Measurements from ENCODE around the gene GPANK1. TPM values are rescaled to one million over a fixed set of nuclear protein-coding genes. Genes with fewer than 3 reads are reported as not detected.

Gene GPANK1
- total and polyA plus RNA-seq, 2 of the 13 experiments (the other 11 are each of a cell fraction or from before 2014, with no cell fraction given), result 15.4 to 22.8 TPM

GRCh38 chr6:31620586-31621319 lies 44.0 kb downstream of the GPANK1 start, which contains the start of gene PRRC2A (continued):
- TF ChIP-seq TOPORS (CRISPR knock-in tag; IDR thresholded peaks at IDR 0.05) (peak; percentile 62), MAF1 (CRISPR knock-in tag; IDR thresholded peaks at IDR 0.05; ENCODE audit: borderline replicate concordance) (peak; percentile 64; the same call in 1 of the 2 replicates), ZNF138 (CRISPR knock-in tag; IDR thresholded peaks at IDR 0.05; ENCODE audit: low read depth) (0 out of 2 replicates have a peak, but pooled peaks have one; percentile 21), CBX5 (CRISPR knock-in tag; IDR thresholded peaks at IDR 0.05; ENCODE audit: borderline replicate concordance) (peak; percentile 42; the same call in 1 of the 2 replicates), BCL3 (CRISPR knock-in tag; IDR thresholded peaks at IDR 0.05) (peak; percentile 53; the same call in 1 of the 2 replicates), ZNF142 (CRISPR knock-in tag; IDR thresholded peaks at IDR 0.05) (no peak), ZSCAN29 (CRISPR knock-in tag; conservative IDR thresholded peaks at IDR 0.05) (no peak), HNRNPLL (IDR thresholded peaks at IDR 0.05; ENCODE audit: low read depth, low read length, poor library complexity, severe bottlenecking) (no peak), ZNF605 (CRISPR knock-in tag; IDR thresholded peaks at IDR 0.05) (peak; percentile 27; the same call in 1 of the 2 replicates), PCBP1 (IDR thresholded peaks at IDR 0.05; ENCODE audit: borderline replicate concordance, low read depth, low read length) (0 out of 2 replicates have a peak, but pooled peaks have one; percentile 53), ZSCAN9 (CRISPR knock-in tag; IDR thresholded peaks at IDR 0.05; ENCODE audit: borderline replicate concordance) (0 out of 2 replicates have a peak, but pooled peaks have one; percentile 35), ZNF30 (CRISPR knock-in tag; IDR thresholded peaks at IDR 0.05) (0 out of 2 replicates have a peak, but pooled peaks have one; percentile 69)
- TF ChIP-seq, protein P1, sequence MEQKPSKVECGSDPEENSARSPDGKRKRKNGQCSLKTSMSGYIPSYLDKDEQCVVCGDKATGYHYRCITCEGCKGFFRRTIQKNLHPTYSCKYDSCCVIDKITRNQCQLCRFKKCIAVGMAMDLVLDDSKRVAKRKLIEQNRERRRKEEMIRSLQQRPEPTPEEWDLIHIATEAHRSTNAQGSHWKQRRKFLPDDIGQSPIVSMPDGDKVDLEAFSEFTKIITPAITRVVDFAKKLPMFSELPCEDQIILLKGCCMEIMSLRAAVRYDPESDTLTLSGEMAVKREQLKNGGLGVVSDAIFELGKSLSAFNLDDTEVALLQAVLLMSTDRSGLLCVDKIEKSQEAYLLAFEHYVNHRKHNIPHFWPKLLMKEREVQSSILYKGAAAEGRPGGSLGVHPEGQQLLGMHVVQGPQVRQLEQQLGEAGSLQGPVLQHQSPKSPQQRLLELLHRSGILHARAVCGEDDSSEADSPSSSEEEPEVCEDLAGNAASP (CRISPR knock-in tag; IDR thresholded peaks at IDR 0.05; ENCODE audit: borderline replicate concordance), result no peak; the same call in 1 of the 2 replicates
- TF ChIP-seq, protein P2, sequence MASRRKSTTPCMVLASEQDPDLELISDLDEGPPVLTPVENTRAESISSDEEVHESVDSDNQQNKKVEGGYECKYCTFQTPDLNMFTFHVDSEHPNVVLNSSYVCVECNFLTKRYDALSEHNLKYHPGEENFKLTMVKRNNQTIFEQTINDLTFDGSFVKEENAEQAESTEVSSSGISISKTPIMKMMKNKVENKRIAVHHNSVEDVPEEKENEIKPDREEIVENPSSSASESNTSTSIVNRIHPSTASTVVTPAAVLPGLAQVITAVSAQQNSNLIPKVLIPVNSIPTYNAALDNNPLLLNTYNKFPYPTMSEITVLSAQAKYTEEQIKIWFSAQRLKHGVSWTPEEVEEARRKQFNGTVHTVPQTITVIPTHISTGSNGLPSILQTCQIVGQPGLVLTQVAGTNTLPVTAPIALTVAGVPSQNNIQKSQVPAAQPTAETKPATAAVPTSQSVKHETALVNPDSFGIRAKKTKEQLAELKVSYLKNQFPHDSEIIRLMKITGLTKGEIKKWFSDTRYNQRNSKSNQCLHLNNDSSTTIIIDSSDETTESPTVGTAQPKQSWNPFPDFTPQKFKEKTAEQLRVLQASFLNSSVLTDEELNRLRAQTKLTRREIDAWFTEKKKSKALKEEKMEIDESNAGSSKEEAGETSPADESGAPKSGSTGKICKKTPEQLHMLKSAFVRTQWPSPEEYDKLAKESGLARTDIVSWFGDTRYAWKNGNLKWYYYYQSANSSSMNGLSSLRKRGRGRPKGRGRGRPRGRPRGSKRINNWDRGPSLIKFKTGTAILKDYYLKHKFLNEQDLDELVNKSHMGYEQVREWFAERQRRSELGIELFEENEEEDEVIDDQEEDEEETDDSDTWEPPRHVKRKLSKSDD (CRISPR knock-in tag; IDR thresholded peaks at IDR 0.05; ENCODE audit: low read depth), result peak; percentile 94
- TF ChIP-seq, protein P3, sequence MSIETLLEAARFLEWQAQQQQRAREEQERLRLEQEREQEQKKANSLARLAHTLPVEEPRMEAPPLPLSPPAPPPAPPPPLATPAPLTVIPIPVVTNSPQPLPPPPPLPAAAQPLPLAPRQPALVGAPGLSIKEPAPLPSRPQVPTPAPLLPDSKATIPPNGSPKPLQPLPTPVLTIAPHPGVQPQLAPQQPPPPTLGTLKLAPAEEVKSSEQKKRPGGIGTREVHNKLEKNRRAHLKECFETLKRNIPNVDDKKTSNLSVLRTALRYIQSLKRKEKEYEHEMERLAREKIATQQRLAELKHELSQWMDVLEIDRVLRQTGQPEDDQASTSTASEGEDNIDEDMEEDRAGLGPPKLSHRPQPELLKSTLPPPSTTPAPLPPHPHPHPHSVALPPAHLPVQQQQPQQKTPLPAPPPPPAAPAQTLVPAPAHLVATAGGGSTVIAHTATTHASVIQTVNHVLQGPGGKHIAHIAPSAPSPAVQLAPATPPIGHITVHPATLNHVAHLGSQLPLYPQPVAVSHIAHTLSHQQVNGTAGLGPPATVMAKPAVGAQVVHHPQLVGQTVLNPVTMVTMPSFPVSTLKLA (IDR thresholded peaks at IDR 0.05), result no peak

Measured in HepG2 (cell line).